Measurements from ENCODE around the gene SLC25A5. TPM values are rescaled to one million over a fixed set of nuclear protein-coding genes. Genes with fewer than 3 reads are reported as not detected.

The SLC25A5 gene
- total RNA-seq, 4 donors from 2014 or later, result 226 to 449 (median 361) TPM

GRCh38 chrX:119478504-119478903, 10.3 kb downstream of the SLC25A5 start:
- 81 to 86% methylated on average over 4 of the region's 4 CpGs for WGBS, 2 donors

GRCh38 chrX:119479845-119480244, 11.6 kb downstream of the SLC25A5 start:
- TF ChIP-seq CTCF (IDR thresholded peaks at IDR 0.05) (no peak), POLR2A (IDR thresholded peaks at IDR 0.05) (no peak)
- 59 to 61% methylated on average over 2 of the region's 2 CpGs for WGBS, 2 donors
- H3K4me3 ChIP-seq (ENCODE audit: low read depth, poor library complexity, severe bottlenecking), result no peak overlapping the region
- intact Hi-C loops (cut with DNase I; ENCODE audit: low total_unique reads), result no loop called here
- DNase-seq (ENCODE audit: low spot score in 2 of 2), result peak; percentile 37 to 71

More at GRCh38 chrX:119478504-119478903, 10.3 kb downstream of the SLC25A5 start:
- TF ChIP-seq POLR2A (IDR thresholded peaks at IDR 0.05) (no peak), CTCF (IDR thresholded peaks at IDR 0.05) (no peak)
- no peak for DNase-seq (ENCODE audit: low spot score in 2 of 2)
- intact Hi-C loops (cut with DNase I; ENCODE audit: low total_unique reads), result no loop called here
- no peak overlapping the region for H3K4me3 ChIP-seq (ENCODE audit: low read depth, poor library complexity, severe bottlenecking)

- no peak for TF ChIP-seq CTCF (IDR thresholded peaks at IDR 0.05)
- TF ChIP-seq POLR2A (IDR thresholded peaks at IDR 0.05), result no peak
- 54 to 57% methylated on average over 3 to 4 of the region's 4 CpGs for WGBS, 2 donors
- no peak overlapping the region for H3K4me3 ChIP-seq (ENCODE audit: low read depth, poor library complexity, severe bottlenecking)
- intact Hi-C loops (cut with DNase I; ENCODE audit: low total_unique reads), result no loop called here
- peak in 1 of 2 donors; percentile 54 for DNase-seq (ENCODE audit: low spot score in 2 of 2)
Observed at GRCh38 chrX:119481323-119481801, 13.1 kb downstream of the SLC25A5 start.

GRCh38 chrX:119482041-119482440, 13.8 kb downstream of the SLC25A5 start:
- intact Hi-C loops (cut with DNase I; ENCODE audit: low total_unique reads), result no loop called here
- H3K4me3 ChIP-seq (ENCODE audit: low read depth, poor library complexity, severe bottlenecking), result no peak overlapping the region
- 28 to 62% methylated on average over 7 to 10 of the region's 10 CpGs for WGBS, 2 donors
- DNase-seq (ENCODE audit: low spot score in 2 of 2), result peak in 1 of 2 donors; percentile 67
- TF ChIP-seq CTCF (IDR thresholded peaks at IDR 0.05), result no peak
- TF ChIP-seq POLR2A (IDR thresholded peaks at IDR 0.05), result no peak

GRCh38 chrX:119482481-119483480, 14.5 kb downstream of the SLC25A5 start:
- intact Hi-C loops (cut with DNase I; ENCODE audit: low total_unique reads), result no loop called here
- TF ChIP-seq CTCF (IDR thresholded peaks at IDR 0.05) (no peak), POLR2A (IDR thresholded peaks at IDR 0.05) (no peak)
- H3K4me3 ChIP-seq (ENCODE audit: low read depth, poor library complexity, severe bottlenecking), result no peak overlapping the region
- DNase-seq (ENCODE audit: low spot score in 2 of 2), result peak; percentile 32 to 89
- WGBS, 2 donors, result 18 to 33% methylated on average over 21 to 45 of the region's 48 CpGs

Data from lower leg skin (tissue), 4 donors.